DLD1 (cell line): ENCODE measurements around the gene DNM3.

Source experiments
- in situ Hi-C: cut with HindIII; loops from 2 replicates; pipeline ENCODE4 v1.10.0; 2017; ENCODE audit warnings: low sequenced_read_pairs

Gene DNM3

GRCh38 chr1:172132836-172133235 lies 291.5 kb downstream of the DNM3 start:
- in situ Hi-C loops: no loop called here

- in situ Hi-C loops: no loop called here
Measured at GRCh38 chr1:172134087-172134731, 292.9 kb downstream of the DNM3 start.

- in situ Hi-C loops: no loop called here
Measured at GRCh38 chr1:172135076-172135672, 293.9 kb downstream of the DNM3 start.

- in situ Hi-C loops: no loop called here
Measured at GRCh38 chr1:172135978-172136610, 294.8 kb downstream of the DNM3 start.

GRCh38 chr1:172136925-172137324 lies 295.6 kb downstream of the DNM3 start:
- in situ Hi-C loops: no loop called here

GRCh38 chr1:172137703-172138454 lies 296.6 kb downstream of the DNM3 start:
- in situ Hi-C loops: no loop called here

GRCh38 chr1:172138634-172139033 lies 297.3 kb downstream of the DNM3 start:
- in situ Hi-C loops: no loop called here

GRCh38 chr1:172139196-172139595 lies 297.9 kb downstream of the DNM3 start:
- in situ Hi-C loops: no loop called here

GRCh38 chr1:172140072-172140471 lies 298.8 kb downstream of the DNM3 start:
- in situ Hi-C loops: no loop called here

GRCh38 chr1:172140591-172140990 lies 299.3 kb downstream of the DNM3 start:
- in situ Hi-C loops: no loop called here

GRCh38 chr1:172141341-172141881 lies 300.1 kb downstream of the DNM3 start:
- in situ Hi-C loops: no loop called here

- in situ Hi-C loops: no loop called here
Measured at GRCh38 chr1:172142324-172142723, 301.0 kb downstream of the DNM3 start.

GRCh38 chr1:172143384-172144055 lies 302.2 kb downstream of the DNM3 start:
- in situ Hi-C loops: no loop called here

- in situ Hi-C loops: no loop called here
Measured at GRCh38 chr1:172144445-172145061, 303.3 kb downstream of the DNM3 start.

GRCh38 chr1:172145231-172145651 lies 303.9 kb downstream of the DNM3 start:
- in situ Hi-C loops: no loop called here

GRCh38 chr1:172145656-172146055 lies 304.4 kb downstream of the DNM3 start:
- in situ Hi-C loops: no loop called here

GRCh38 chr1:172146141-172146850 lies 305.0 kb downstream of the DNM3 start:
- in situ Hi-C loops: no loop called here

GRCh38 chr1:172147541-172147940 lies 306.2 kb downstream of the DNM3 start:
- in situ Hi-C loops: no loop called here

GRCh38 chr1:172148213-172148612 lies 306.9 kb downstream of the DNM3 start:
- in situ Hi-C loops: no loop called here

GRCh38 chr1:172148707-172149106 lies 307.4 kb downstream of the DNM3 start:
- in situ Hi-C loops: no loop called here
